ENCODE results near the gene VNN1.
"Not testable (repeated sequence)": the region's sequence is repeated elsewhere in the genome, so short reads cannot be mapped to it uniquely, and the experiment has no call there.

The VNN1 gene

DNA sequence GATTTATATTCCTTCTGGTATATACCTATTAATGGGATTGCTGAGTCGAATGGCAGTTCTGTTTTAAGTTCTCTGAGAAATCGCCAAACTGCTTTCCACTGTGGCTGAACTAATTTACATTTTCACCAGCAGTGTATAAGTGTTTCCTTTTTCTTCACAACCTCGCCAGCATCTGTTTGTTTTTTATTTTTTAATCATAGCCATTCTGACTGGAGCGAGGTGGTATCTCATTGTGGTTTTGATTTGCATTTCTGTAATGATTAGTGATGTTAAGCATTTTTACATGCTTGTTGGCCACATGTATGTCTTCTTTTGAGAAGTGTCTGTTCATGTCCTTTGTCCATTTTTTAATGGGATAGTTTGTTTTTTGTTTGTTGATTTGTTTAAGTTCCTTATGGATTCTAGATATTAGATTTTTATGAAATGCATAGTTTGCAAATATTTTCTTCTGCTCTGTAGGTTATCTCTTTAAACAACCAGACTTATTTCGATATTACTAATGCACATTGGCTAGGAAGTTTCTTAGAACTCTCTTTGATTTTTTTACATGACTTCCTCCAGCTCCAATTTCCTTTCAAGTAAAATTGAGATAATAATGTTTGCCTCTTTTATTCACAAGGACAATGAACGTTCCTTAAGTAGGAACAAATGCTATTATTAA, 12.2 kb upstream of the VNN1 start:
- no peak for DNase-seq (ENCODE audit: low read depth in 2 of 3, low spot score in 2 of 3)

DNA sequence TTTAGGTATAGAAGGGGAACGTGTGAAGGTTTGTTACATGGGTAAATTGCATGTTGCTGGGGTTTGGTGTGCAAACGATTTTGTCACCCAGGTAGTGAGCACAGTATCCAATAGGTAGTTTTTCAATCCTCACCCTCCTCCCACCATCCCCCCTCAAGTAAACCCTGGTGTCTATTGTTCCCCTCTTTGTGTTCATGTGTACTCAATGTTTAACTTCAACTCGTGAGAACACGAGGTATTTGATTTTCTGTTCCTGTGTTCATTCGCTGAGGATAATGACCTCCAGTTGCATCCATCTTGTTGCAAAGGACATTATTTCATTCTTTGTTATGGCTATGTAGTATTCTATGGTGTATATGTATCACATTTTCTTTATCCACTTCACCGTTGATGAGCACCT, 11.6 kb upstream of the VNN1 start:
- DNase-seq (ENCODE audit: low read depth in 2 of 3, low spot score in 2 of 3) = no peak

DNA sequence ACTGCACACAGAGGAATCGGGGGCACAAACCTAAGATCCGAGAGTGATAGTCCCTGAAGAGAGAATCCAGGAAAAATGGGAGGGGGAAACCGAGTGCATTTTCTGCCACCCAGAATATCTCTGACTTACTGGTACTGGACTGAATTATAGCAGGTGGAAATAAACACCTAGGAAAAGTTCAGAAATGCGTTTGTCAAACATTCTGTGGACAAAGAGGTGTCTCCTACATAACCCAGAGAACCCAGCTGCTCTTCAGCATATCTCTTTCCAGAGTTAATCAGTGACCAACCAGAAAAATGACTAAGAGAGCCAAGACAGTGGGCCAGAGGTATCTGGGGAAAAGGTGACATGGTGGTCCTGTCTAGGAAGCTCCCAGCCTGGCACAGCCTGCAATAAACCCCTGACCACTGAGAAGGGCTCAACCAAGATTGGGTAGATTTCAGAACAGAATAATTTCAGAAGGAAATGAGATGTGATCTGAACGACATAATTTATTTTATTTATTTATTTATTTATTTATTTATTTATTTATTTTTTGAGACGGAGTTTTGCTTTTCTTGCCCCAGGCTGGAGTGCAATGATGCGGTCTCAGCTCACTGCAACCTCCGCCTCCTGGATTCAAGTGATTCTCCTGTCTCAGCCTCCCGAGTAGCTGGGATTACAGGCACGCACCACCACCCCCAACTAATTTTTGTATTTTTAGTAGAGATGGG, 6.0 kb upstream of the VNN1 start:
- DNase-seq (ENCODE audit: low read depth in 2 of 3, low spot score in 2 of 3) = no peak

DNA sequence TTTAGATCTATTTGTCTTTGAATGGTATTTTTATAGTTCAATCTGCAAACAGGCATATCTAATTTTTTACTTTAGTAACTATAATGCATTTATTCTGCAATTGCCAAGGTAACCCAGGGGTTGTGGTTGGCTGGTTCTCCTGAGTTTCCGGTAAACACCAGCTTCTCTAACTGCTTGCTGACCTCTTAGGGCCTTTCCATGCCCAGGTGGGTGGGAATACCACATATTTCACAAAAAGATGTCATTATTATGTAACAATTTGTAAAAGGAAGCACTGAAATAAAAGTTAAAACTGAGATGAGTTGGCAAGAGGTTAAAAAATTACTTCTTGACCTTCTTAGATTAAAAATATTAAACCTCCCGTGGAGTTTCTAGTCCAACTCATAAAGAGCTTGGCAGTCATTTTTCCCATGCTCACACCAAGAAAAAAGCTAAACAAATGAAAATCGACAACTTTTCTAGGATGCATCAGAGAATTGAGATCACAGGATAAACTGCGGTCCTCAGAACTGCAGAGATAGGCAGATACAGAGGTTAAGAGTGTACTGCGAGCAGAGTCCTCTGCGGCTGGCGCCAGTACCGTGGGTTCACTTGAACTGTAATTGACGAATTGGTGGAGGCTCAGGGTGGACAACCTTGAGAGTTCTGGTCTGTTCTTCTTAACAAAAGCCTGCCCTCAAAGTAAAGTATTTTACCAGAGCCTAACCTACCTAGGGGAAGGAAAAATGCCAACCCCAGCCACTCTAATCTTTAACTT, 2.2 kb upstream of the VNN1 start:
- DNase-seq (ENCODE audit: low read depth in 2 of 3, low spot score in 2 of 3) = no peak

DNA sequence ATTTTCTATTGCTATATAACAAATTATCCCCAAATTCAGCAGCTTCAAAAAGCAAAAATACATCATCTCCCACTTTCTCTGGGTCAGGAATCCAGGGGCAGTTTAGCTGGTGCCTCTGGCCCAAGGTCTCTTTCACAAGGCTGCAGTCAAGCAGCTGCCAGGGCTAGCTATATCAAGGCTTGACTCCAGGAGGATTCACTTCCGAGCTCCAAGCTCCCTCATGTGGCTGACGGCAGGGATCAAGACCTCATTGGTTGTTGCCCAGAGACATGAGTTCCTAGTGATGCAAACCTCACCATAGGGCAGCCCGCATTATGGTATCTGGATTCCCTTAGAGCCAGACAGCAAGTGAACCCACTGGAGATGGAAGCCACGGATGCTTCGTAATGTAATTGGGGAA, 1.3 kb upstream of the VNN1 start:
- DNase-seq (ENCODE audit: low read depth in 2 of 3, low spot score in 2 of 3) = no peak

DNA sequence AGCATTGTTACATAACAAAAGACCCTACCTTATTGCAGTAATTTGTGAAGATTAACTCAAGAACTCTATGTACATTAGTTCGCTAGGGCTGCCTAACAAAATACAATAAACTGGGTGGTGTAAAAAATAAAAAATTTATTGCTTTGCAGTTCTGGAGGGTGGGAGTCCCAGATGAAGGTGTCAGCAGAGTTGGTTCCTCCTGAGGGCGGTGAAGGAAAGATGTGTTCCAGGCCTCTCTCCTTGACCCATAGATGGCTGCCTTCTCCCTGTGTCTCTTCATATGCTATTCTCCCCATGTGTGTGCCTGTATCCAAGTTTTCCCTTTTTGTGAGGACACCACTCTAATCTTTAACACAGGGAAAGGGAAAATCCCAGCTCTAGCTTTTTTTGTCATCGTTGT, 305 bp upstream of the VNN1 start:
- DNase-seq (ENCODE audit: low read depth in 2 of 3, low spot score in 2 of 3) = no peak

DNA sequence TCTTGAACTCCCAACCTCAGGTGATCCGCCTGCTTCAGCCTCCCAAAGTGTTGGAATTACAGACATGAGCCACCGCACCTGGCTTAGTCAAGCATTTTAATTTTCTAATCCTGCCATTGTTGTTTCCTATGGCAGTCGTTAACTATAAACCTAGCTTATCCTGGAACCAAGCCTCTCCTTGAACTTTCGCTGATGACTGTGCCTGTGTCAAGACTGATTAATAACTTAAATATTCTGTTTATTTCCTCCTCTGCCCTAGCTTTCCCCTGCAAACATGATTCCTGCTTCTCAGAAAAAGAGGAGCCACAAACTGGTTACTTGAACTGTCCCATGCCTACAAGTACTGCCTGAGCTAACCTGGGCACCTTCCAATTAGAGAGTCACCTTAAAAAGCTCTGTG, 1.5 kb downstream of the VNN1 start:
- no peak for DNase-seq (ENCODE audit: low read depth in 2 of 3, low spot score in 2 of 3)

DNA sequence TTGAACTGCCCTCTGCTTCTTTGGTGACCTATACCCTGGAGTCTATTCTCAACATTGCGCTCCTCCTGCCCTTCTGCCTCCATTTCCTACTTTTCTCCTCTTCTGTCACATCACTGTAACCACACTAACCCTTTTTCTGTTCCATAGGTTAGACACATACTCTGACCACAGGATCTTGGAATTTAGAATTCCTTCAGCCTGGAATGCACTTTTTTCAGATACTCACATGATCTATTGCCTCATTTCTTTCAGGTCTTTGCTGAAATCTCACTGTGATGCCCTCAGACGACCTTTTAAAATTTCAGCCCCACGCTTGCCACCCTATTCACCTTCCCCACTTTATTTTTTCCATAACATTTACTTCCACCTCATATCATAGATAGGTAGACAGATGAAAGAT, 5.1 kb downstream of the VNN1 start:
- DNase-seq (ENCODE audit: low read depth in 2 of 3, low spot score in 2 of 3) = no peak

DNA sequence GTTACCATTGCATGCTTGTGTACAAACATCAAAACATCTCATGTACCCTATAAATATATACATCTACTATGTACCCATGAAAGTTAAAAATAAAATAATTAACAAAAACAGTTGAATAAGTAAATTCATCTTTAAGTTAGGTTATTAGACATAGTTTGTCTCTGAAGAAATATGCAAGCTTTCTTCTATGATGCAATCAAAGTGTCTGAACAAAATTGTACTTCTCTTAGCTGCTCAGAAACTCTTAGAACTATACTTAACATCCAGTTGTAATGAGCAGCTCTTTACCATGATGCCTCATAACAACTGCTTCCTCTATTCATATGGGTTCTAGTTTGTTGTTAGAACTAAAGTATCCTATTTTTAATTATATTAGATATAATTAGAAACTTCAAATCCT, 5.9 kb downstream of the VNN1 start:
- no peak for DNase-seq (ENCODE audit: low read depth in 2 of 3, low spot score in 2 of 3)

DNA sequence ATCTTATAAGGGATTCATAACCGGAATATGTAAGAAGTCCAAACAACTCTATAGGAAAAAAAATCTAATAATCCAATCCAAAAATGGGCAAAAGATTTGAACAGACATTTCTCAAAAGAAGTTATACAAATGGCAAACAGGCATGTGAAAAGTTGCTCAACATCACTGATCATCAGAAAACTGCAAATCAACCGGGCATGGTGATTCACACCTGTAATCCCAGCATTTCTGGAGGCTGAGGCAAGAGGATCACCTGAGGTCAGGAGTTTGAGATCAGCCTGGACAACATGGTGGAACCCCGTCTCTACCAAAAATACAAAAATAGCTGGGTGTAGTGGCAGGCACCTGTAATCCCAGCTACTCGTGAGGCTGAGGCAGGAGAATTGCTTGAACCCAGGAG, 7.1 kb downstream of the VNN1 start:
- DNase-seq (ENCODE audit: low read depth in 2 of 3, low spot score in 2 of 3) = not testable (repeated sequence)

DNA sequence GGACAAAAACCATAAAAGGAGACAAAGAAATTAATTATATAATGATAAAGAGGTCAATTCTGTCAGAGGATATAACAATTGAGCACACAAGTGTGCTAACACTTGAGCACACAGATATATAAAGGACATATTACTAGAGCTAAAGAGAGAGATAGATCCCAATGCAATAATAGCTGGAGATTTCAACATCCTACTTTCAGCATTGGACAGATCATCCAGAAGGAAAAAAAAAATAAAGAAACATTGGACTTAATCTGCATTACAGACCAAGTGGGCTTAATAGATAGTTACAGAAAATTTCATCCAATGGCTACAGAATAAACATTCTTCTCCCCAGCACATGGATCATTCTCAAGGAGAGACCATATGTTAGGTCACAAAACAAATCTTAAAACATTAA, 9.9 kb downstream of the VNN1 start:
- DNase-seq (ENCODE audit: low read depth in 2 of 3, low spot score in 2 of 3) = no peak

DNA sequence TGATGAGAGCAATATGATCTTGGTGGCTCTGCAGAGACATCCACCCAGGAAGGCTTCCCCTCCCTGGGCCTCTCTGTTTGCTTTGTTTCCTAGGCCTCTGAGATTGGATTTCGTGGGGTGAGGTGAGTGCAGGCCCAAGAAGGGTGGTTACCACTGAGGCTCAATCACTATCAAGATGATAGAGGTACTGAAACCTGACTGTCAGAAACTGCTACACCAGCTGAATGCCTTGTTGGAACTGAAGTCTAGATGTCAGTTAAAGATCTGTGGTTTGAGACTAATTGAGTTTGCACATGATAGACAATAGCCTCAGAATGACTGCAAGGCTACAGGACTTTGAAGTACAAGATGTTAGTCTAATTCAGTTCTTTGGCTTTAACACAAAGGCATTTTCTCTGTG, 15.2 kb downstream of the VNN1 start:
- DNase-seq (ENCODE audit: low read depth in 2 of 3, low spot score in 2 of 3) = no peak

DNA sequence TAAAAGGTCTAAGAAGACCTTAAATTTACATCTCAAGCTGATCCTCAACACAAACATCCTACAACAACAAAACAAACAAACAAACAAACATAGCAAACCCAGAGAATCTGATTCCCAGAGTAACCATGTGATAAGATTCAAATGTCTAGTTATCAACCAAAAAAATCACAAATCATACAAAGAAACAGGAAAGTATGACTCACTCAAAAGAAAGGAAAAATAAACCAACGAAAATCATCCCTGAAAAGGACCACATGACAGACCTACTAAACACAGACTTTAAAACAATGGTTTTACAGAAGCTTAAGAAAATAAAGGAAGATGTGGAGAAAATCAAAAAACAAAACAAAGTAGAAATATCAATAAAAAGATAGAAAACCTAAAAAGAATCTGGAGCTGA, 18.1 kb downstream of the VNN1 start:
- no peak for DNase-seq (ENCODE audit: low read depth in 2 of 3, low spot score in 2 of 3)

DNA sequence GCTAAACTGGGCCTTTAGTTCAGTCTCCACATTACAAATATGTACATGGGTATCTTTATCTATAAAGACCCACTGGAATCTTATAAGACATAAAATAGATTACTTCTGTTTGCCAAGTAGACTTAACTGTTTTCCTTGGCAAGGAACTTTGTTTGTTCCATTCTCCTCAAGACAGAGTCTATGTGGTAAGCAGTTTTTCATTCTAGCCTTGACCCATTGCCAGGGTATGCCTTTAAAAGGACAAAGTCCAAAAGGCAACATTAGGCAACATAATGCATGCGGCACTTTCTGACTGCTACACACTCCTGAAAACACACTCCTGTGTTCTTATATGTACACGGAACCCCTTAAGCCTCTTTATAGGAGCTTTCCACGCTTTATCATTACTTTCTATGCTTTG, 20.4 kb downstream of the VNN1 start:
- DNase-seq (ENCODE audit: low read depth in 2 of 3, low spot score in 2 of 3) = no peak

DNA sequence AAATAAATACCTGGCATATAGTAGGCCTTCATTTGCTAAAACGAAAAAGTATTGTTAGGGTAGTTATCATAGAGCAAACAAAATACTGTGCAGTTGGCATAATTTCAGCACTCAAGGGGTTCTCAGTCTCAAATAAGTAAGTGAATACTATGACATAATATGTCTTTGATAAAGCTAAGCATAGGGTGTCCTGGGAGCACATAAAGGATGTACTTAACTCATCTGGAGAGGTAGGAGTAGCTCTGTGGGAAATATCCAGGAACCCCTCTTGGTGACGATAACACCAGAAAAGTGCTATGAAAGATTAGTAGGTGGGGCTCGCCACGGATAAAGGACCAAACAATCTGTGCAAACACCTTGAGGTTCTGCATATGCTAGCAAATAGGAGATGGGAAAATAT, 23.2 kb downstream of the VNN1 start:
- DNase-seq (ENCODE audit: low read depth in 2 of 3, low spot score in 2 of 3) = no peak

DNA sequence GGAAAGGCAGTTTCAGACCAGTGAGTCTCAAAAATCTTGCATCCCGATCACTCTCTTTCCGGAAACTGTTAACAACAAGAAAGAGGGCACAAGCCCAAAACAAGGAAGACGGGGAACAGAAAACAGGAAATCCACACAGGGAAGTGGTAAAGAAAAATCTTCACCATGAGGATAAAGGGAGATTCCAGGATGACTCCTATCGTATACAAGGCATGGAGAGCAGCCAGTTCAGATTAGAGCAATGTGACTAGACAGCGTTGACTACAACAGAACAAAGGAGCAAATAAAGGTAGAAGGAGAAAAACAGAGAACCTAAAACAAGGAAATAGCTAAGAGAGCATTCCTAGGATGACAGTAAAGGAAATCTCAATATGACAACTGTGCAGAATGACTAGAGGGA, 26.5 kb downstream of the VNN1 start:
- no peak for DNase-seq (ENCODE audit: low read depth in 2 of 3, low spot score in 2 of 3)

DNA sequence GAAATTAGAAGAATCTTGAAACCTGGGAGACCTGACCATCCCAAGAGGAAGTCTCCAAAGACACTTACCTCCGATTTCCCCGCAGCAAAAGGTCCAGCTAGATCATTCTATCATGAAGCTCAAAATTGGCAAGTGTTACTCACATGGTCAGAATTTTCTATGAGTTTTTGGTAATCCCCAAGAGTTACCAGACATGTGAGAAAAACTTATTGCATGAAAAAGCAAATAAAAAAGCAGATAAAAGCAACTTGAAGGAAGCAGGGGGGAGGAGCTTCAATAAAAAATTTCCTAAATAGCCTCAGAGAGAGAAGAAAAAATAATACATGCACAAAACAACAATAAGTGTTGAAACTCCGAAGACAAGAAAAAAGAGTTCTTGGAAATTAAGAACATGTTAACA, 27.3 kb downstream of the VNN1 start:
- no peak for DNase-seq (ENCODE audit: low read depth in 2 of 3, low spot score in 2 of 3)

DNA sequence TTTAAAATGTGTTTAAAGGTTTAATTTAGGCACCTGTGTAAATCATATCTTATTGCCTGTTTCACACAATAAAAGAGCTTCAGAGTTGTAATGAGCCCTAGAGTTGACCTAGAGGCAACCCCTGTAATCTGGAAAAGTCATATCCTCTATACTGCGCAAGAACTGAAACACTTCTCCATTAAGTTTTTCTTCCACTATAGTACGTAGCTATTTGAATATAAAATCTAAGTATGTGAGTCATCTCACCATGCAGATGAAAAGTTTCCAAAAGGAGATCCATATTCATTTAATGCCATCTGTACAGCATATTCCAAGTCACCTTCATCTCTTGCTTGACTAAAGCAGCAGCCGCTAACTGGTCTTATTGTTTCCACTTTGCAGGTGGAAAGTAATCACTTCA, 28.8 kb downstream of the VNN1 start:
- DNase-seq (ENCODE audit: low read depth in 2 of 3, low spot score in 2 of 3) = no peak

DNA sequence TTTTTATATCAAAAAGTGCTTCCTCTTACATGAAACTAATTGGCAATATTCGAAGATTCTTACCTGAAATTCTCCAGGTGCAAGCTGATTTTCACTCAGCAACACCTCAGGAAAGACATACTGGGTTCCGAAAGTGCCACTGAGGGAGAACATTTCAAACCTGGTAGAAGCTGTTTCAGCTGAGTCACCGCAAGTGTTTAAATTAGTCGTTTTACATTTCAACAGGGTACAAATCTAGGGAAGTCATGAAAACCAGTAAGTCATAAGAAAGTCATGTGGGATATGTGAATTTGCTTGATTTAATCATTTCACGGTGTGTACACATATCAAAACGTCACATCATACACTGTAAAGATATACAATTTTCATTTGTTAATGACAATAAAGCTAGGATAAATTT, 29.6 kb downstream of the VNN1 start:
- DNase-seq (ENCODE audit: low read depth in 2 of 3, low spot score in 2 of 3) = no peak

DNA sequence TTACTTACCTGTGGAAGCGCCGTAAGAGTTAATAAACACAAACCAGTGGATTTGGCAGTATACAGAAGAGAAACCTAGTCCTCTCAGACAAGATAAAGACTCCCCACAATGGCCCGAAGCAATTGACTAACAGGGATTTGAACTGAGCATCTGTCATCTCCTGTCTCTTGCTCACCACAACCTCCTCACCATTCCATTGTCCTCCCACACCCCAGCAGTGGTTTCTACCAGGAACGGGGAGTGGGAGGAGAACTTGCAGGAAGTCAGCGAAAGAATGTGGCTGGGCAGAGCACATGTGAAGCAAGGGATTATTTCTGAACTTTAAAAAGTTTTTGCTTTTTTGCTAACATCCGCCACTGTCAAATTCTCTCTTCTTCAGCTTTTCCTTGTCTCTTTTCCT, 30.3 kb downstream of the VNN1 start:
- DNase-seq (ENCODE audit: low read depth in 2 of 3, low spot score in 2 of 3) = no peak

DNA sequence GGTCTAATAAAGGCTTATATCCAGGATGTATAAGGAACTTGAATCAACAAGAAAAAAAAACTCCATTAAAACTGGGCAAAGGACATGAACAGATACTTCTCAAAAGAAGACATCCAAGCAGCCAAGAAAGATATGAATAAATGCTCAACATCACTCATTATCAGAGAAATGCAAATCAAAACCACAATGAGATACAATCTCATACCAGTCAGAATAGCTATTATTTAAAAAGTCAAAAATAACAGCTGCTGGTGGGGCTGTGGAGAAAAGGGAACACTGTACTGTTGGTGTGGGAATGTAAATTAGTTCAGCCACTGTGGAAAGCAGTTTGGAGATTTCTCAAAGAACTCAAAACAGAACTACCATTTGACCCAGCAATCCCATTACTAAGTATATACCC, 34.8 kb downstream of the VNN1 start:
- not testable (repeated sequence) for DNase-seq (ENCODE audit: low read depth in 2 of 3, low spot score in 2 of 3)

DNA sequence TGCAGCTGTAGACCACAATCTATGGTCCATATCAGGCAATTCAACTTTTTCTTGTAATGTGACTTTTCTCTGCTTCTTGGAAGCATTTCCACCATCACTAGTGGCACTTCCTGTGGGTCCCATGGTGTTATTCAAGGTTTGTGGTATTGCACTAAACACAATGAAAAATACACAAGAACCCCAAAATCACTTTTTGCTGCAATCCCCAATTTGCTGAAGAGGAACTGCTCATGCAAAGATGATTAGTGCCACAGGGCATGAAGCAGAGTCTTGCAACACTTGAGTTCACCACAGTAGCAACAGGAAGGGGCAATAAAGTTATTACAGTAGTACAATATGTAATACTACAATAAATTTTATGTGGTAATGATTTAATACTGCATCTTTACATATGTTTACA, 38.1 kb downstream of the VNN1 start:
- no peak for DNase-seq (ENCODE audit: low read depth in 2 of 3, low spot score in 2 of 3)

DNA sequence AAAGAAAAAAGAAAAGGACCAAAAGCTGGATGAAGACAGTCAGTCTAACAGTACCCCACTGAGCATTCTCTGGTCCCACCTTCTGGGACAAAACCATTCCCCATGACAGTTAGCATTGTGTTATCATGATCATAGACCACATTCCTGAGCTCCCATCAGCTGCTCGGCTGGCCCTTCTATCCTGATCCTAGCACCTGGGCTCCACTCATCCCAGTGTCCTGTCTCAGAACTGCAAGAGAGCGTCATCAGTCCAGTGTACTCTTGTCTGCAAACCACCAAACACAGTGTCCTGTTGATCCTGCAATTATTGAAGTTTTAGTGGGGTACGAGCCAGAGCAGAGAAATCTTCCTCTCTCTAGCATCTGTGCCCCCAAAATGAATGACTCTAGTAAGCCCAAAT, 38.9 kb downstream of the VNN1 start:
- no peak for DNase-seq (ENCODE audit: low read depth in 2 of 3, low spot score in 2 of 3)

Measured in activated CD8-positive, alpha-beta memory T cell treated with anti-CD3 and anti-CD28 coated beads for 48 hours (primary cell).